Activated CD8-positive, alpha-beta T cell treated with anti-CD3 and anti-CD28 coated beads, Interleukin-2, amount 10 ng/mL, durations not matched to agents 7 days and 5 days (primary cell): ENCODE results near the gene GRK2. TPM values are rescaled to one million over a fixed set of nuclear protein-coding genes. Genes with fewer than 3 reads are reported as not detected.
A peak's percentile ranks its signal among the peaks of the same experiment; 100 is the strongest.
"Not testable (repeated sequence)": the region's sequence is repeated elsewhere in the genome, so short reads cannot be mapped to it uniquely, and the experiment has no call there.

Experiments used
- ATAC-seq: fragments of 150-1000 bp; cut with Tn5 transposase; one replicate; pipeline ENCODE4 v1.10.0; 2021; ENCODE audit warnings: moderate library complexity
- CTCF ChIA-PET: fragments of 350-600 bp; sonication (Branson Sonifier 250); formaldehyde crosslinking; loops from one replicate; lab custom pipeline; 2021; ENCODE audit warnings: antibody characterized with exemption; lab: Charles Lee
- POLR2A ChIA-PET: fragments of 350-600 bp; sonication (Branson Sonifier 250); formaldehyde crosslinking; loops from one replicate; lab custom pipeline; 2021; ENCODE audit warnings: antibody characterized with exemption; lab: Charles Lee
- DNase-seq: peaks from one replicate; pipeline ENCODE4 v3.0.0-alpha.2; 2020
- H3K27ac Mint-ChIP-seq: one replicate; pipeline ENCODE4 v1.8.0; 2021; ENCODE audit warnings: mild to moderate bottlenecking, mixed read lengths
- H3K27me3 Mint-ChIP-seq: one replicate; pipeline ENCODE4 v1.8.0; 2021; ENCODE audit warnings: low read depth, mixed read lengths
- H3K36me3 Mint-ChIP-seq: one replicate; pipeline ENCODE4 v1.8.0; 2021; ENCODE audit warnings: low read depth, mixed read lengths
- H3K4me1 Mint-ChIP-seq: one replicate; pipeline ENCODE4 v1.8.0; 2021; ENCODE audit warnings: low read depth, mixed read lengths
- H3K4me3 Mint-ChIP-seq: one replicate; pipeline ENCODE4 v1.8.0; 2021; ENCODE audit warnings: mild to moderate bottlenecking, mixed read lengths
- H3K9me3 Mint-ChIP-seq: one replicate; pipeline ENCODE4 v1.8.0; 2022; ENCODE audit warnings: mixed read lengths; ENCODE audit not compliant: insufficient read depth
- total RNA-seq, 2 experiments: library from RNA; stranded (reverse); gene quantifications; one replicate each; pipeline ENCODE4 v1.2.3, GENCODE V29; 2021

GRK2 gene
- total RNA-seq: 100 to 1,000 TPM; 338 to 348 TPM

DNA sequence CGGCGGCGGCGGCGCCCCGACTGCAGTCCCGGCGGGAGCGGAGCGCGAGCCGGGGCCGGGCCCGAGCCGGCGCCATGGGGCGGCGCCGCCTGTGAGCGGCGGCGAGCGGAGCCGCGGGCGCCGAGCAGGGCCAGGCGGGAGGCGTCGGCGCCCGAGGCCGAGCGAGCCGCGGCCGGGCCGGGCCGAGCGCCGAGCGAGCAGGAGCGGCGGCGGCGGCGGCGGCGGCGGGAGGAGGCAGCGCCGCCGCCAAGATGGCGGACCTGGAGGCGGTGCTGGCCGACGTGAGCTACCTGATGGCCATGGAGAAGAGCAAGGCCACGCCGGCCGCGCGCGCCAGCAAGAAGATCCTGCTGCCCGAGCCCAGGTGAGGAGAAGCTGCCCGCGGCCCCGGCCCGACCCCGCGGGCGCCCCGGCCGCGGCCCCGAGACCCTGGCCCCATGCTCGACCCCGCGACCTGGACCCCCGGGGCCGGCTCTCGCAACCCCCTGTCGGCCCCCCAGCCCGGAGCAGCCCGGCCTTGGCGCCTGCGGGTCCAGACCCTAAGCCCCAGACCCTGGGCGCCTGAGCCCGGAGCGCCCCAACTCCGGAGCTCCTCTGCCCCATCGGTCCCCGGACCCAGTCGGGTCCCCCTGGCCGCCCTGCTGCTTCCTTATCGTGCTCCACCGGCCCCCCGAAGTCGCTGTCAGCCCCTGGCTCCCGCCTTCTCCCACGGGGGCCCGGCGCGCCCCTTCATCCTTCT is at the start of gene GRK2:
GRK2 (plus strand) TSS at position 25 of the 739 bp plus-strand sequence; CDS start at position 252, 227 bp downstream.
- Mint-ChIP-seq H3K27ac (peak within 1 kb of the TSS; percentile 99), H3K4me1 (peaks cover 74% of the 10 kb centered on the region), H3K4me3 (peak within 1 kb of the TSS; percentile 98), H3K27me3 (no peaks in the 10 kb centered on the region), H3K36me3 (peaks cover 47% of the 10 kb centered on the region), H3K9me3 (no peaks in the 10 kb centered on the region)
- ATAC-seq: peak; percentile 21
- CTCF ChIA-PET: interaction anchor here (0.9 to 7.4 kb wide), 10 partner anchors 10 to 143 kb away, joined by 3 to 60 read pairs (median 6); partner anchors contain the start of gene ANKRD13D
- peak; percentile 57 for DNase-seq
- POLR2A ChIA-PET: interaction anchor here (0.6 to 8.1 kb wide), 7 partner anchors 10 to 86 kb away, joined by 3 to 201 read pairs (median 16); partner anchors contain the start of genes ANKRD13D and POLD4

DNA sequence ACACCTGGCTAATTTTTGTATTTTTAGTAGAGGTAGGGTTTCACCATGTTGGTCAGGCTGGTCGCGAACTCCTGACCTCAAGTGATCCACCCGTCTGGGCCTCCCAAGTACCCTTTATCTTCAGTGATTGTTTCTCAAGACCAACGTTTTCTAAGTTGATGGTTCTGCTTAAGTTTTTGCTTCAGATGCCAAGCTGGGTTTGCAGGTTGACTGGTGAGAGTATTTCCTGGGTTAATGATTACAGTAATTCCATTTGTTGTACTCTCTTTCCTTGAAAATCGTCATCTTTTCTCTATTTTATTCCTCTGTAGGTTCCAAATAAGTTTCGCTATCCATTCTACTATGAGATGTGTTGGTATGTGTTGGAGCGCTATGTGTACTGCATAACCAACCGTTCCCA is 38.5 kb upstream of the GRK2 start:
- Mint-ChIP-seq H3K4me1 (peaks cover 8% of the 10 kb centered on the region), H3K27ac (no peak overlapping the region), H3K36me3 (peaks cover 55% of the 10 kb centered on the region), H3K9me3 (no peaks in the 10 kb centered on the region), H3K4me3 (no peak overlapping the region), H3K27me3 (no peaks in the 10 kb centered on the region)
- ChIA-PET POLR2A (interaction anchor here (0.6 to 1.9 kb wide), 3 partner anchors 11 to 102 kb away, joined by 3 to 4 read pairs (median 3); no protein-coding TSS in a partner anchor), CTCF (interaction anchor here (0.6 to 1.2 kb wide), 3 partner anchors 58 to 154 kb away, joined by 3 read pairs; no protein-coding TSS in a partner anchor)
- DNase-seq (no peak), ATAC-seq (no peak)

GRCh38 chr11:67230406-67230805 is 35.9 kb upstream of the GRK2 start:
- Mint-ChIP-seq H3K4me3 (no peak overlapping the region), H3K4me1 (peaks cover 18% of the 10 kb centered on the region), H3K36me3 (peaks cover 52% of the 10 kb centered on the region), H3K27ac (no peak overlapping the region), H3K27me3 (no peaks in the 10 kb centered on the region), H3K9me3 (no peaks in the 10 kb centered on the region)
- DNase-seq (no peak), ATAC-seq (peak; percentile 33)
- CTCF ChIA-PET: no interaction called here
- POLR2A ChIA-PET: no interaction called here

DNA sequence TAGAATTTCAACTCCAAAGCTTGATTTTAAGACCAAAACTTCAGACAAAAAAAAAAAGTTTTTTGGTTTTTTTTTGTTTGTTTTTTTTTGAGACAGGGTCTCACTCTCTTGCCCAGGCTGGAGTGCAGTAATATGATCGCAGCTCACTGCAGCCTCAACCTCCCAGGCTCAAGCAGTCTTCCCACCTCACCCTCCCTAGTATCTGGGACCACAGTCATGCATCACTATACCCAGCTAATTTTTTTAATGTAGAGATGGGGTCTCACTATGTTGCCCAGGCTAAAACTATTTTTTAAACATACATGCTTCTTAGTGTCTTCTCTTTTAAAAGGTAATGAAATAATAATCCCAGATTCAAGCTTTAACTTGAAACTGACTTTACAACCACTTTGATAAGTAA is 35.4 kb upstream of the GRK2 start:
- Mint-ChIP-seq H3K9me3 (no peaks in the 10 kb centered on the region), H3K36me3 (peaks cover 52% of the 10 kb centered on the region), H3K4me3 (no peak overlapping the region), H3K27ac (no peak overlapping the region), H3K4me1 (peaks cover 18% of the 10 kb centered on the region), H3K27me3 (no peaks in the 10 kb centered on the region)
- ChIA-PET POLR2A (no interaction called here), CTCF (no interaction called here)
- DNase-seq: no peak
- no peak for ATAC-seq

GRCh38 chr11:67233584-67234190 is 32.6 kb upstream of the GRK2 start:
- no peaks in the 10 kb centered on the region for H3K9me3 Mint-ChIP-seq
- CTCF ChIA-PET: interaction anchor here (0.7 to 1.5 kb wide), 4 partner anchors 8 to 117 kb away, joined by 3 to 5 read pairs (median 4); no protein-coding TSS in a partner anchor
- no peak overlapping the region for H3K27ac Mint-ChIP-seq
- H3K36me3 Mint-ChIP-seq: peaks cover 33% of the 10 kb centered on the region
- no peaks in the 10 kb centered on the region for H3K27me3 Mint-ChIP-seq
- no peak overlapping the region for H3K4me3 Mint-ChIP-seq
- DNase-seq (no peak), ATAC-seq (no peak)
- POLR2A ChIA-PET: no interaction called here
- peaks cover 20% of the 10 kb centered on the region for H3K4me1 Mint-ChIP-seq

- POLR2A ChIA-PET: not testable (repeated sequence)
Measured at GRCh38 chr11:67234571-67234970, 31.7 kb upstream of the GRK2 start.

DNA sequence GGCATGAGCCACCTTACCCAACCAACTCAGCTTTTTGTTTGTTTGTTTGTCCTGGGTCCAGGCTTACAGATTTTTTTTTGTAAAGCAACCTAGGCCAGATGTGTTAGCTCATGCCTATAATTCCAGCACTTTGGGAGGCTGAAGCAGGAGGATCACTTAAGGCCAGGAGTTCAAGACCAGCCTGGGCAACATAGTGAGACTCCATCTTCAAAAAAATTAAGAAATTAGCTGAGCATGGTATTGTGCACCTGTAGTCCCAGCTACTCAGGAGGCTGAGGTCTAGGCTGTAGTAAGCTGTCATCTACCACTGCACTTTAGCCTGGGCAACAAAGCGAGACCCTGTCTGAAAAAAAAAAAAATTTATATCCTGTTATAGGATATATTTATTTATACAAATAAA is 28.7 kb upstream of the GRK2 start:
- no peak overlapping the region for H3K27ac Mint-ChIP-seq
- ChIA-PET CTCF (interaction anchor here (0.7 kb wide), 1 partner anchor 113 kb away, joined by 3 read pairs; no protein-coding TSS in a partner anchor), POLR2A (interaction anchor here (0.6 to 0.9 kb wide), 2 partner anchors 51 to 392 kb away, joined by 4 read pairs; partner anchors contain the start of gene NUDT8)
- peaks cover 34% of the 10 kb centered on the region for H3K36me3 Mint-ChIP-seq
- H3K4me3 Mint-ChIP-seq: no peak overlapping the region
- no peak for ATAC-seq
- DNase-seq: no peak
- H3K4me1 Mint-ChIP-seq: peaks cover 38% of the 10 kb centered on the region
- H3K27me3 Mint-ChIP-seq: no peaks in the 10 kb centered on the region
- no peaks in the 10 kb centered on the region for H3K9me3 Mint-ChIP-seq

More at GRCh38 chr11:67234571-67234970, 31.7 kb upstream of the GRK2 start:
- CTCF ChIA-PET: interaction anchor here (0.7 to 1.5 kb wide), 4 partner anchors 18 to 153 kb away, joined by 3 to 5 read pairs (median 4); no protein-coding TSS in a partner anchor
- H3K36me3 Mint-ChIP-seq: peaks cover 27% of the 10 kb centered on the region
- not testable (repeated sequence) for DNase-seq, H3K4me3 Mint-ChIP-seq, H3K27me3 Mint-ChIP-seq, H3K9me3 Mint-ChIP-seq, H3K27ac Mint-ChIP-seq, ATAC-seq
- H3K4me1 Mint-ChIP-seq: peaks cover 28% of the 10 kb centered on the region

DNA sequence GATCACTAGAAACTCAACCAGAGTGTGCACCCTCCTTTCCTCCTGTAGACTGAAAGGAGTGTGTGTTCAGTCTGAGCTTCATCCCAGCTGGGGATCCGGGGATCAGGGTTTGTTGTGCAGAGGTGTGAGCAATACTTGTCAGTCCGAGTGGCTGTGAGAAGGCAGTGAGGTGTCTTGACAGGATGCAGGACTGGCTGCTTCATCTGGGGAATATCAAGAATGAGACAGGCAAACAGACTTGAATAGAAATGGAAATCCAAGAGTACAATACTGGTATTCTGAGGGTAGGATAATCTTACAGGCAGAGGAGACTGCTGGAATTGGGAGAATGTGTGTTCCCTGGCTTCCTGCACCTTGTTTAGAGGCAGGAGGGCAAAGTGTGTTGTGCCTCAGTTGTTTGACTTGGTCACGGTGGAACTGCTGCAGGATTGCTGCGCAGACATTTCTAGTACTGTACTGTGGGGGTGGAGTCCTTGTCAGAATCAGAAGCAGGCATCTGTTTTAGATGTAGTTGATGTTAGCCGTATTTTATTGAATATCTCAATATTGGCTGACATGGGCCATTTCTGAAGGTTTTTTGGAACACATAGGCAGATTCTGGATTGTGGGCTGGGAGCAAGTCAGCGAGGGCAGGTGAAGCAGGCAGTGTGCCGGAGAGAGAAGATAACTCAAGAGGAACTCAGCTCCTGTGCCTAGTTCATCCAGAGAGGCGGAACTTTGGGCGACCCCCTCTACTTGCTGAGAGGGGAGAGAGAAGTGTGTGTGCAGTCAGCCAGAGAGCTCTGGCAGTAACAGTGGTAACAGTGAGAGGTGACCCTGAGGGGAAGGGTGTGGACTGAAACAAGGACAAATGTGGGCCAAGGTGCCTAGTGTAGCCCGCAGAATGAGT is 27.1 kb upstream of the GRK2 start:
- no peaks in the 10 kb centered on the region for H3K9me3 Mint-ChIP-seq
- ATAC-seq (no peak), DNase-seq (no peak)
- peak overlapping the region; percentile 100 for H3K4me3 Mint-ChIP-seq
- CTCF ChIA-PET: interaction anchor here (0.7 to 3.0 kb wide), 17 partner anchors 13 to 158 kb away, joined by 3 to 28 read pairs (median 5); partner anchors contain the start of gene KDM2A
- H3K4me1 Mint-ChIP-seq: peaks cover 45% of the 10 kb centered on the region
- POLR2A ChIA-PET: interaction anchor here (0.7 to 3.1 kb wide), 31 partner anchors 10 to 397 kb away, joined by 3 to 39 read pairs (median 4); partner anchors contain the start of genes AIP, ANKRD13D, KDM2A and NUDT8
- no peaks in the 10 kb centered on the region for H3K27me3 Mint-ChIP-seq
- peak overlapping the region; percentile 98 for H3K27ac Mint-ChIP-seq
- H3K36me3 Mint-ChIP-seq: peaks cover 41% of the 10 kb centered on the region

DNA sequence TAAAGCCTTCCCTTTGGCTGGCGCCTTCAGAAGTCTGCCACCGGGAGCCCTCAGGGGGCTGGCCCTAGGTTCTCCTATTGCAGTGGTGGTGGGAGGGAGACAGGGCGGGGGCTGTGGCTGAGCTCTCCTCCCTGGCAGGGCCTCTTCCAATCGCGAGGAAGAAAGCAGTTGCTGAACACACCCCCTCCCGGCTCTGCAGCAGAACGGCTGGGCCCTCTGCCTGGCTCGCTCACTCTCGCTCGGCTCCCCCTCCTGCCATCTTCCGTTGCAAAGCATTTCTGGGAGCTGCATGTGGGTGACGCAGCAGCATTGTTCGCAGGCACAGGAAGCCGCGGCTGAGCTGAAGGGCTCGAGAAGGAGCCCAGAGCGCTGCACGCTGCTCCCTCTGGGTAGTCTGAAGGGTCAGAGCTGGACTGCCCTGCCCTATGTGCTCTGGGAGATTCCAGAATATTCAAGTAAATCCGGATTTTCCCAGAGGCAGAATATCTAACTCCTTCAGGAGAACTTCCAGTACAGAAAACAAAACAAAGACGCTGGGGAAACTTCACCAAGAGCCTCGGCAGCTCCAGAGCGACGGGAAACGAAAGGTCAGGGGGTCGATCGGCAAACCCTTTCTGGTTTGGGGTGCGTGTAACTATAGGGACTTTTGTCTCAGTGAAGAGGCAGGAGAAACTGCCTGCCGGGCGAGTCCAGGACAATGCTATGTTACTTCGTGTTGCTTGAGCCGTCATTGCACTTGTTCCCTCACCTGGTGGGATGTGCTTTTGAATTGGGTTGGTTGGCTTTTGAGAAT is 26.3 kb upstream of the GRK2 start:
- Mint-ChIP-seq H3K36me3 (peaks cover 44% of the 10 kb centered on the region), H3K27ac (peak overlapping the region; percentile 98), H3K9me3 (no peaks in the 10 kb centered on the region), H3K4me3 (peak overlapping the region; percentile 100), H3K4me1 (peaks cover 45% of the 10 kb centered on the region), H3K27me3 (no peaks in the 10 kb centered on the region)
- DNase-seq (peak; percentile 98), ATAC-seq (peak; percentile 94)
- CTCF ChIA-PET: interaction anchor here (0.7 to 3.0 kb wide), 18 partner anchors 12 to 159 kb away, joined by 3 to 28 read pairs (median 5); partner anchors contain the start of gene KDM2A
- POLR2A ChIA-PET: interaction anchor here (0.7 to 3.1 kb wide), 34 partner anchors 9 to 398 kb away, joined by 3 to 39 read pairs (median 4); partner anchors contain the start of genes AIP, ANKRD13D, KDM2A and NUDT8
